ENCODE data around the gene TCEAL4. TPM values are rescaled to one million over a fixed set of nuclear protein-coding genes. Genes with fewer than 3 reads are reported as not detected.

The TCEAL4 gene
- total RNA-seq, 3 donors from 2014 or later (not counting 1 experiment from before 2014, with no cell fraction given): 3.2 to 5.2 (median 4.9) TPM

GRCh38 chrX:103630171-103630511, 44.8 kb downstream of the TCEAL4 start:
- no peak overlapping the region for H3K27ac ChIP-seq (ENCODE audit: low read length)
- ATAC-seq: no peak
- peaks cover 10% of the 10 kb centered on the region for H3K4me1 ChIP-seq (ENCODE audit: control insufficient read depth, insufficient read depth, low read length)
- DNase-seq: no peak
- Mint-ChIP-seq H3K4me3 (peak overlapping the region; percentile 92), H3K4me1 (peaks cover 11 to 20% of the 10 kb centered on the region in 2 donors), H3K9me3 (no peaks in the 10 kb centered on the region), H3K27me3 (ENCODE audit: low read depth in 2 of 2) (peaks cover 0 to 5% of the 10 kb centered on the region in 2 donors), H3K36me3 (no peaks in the 10 kb centered on the region), H3K27ac (peak overlapping the region; percentile 3 to 91)
- H3K27me3 ChIP-seq (ENCODE audit: control insufficient read depth, insufficient read depth, low read length): no peaks in the 10 kb centered on the region
- H3K36me3 ChIP-seq (ENCODE audit: control insufficient read depth, insufficient read depth, low read length): no peaks in the 10 kb centered on the region
- intact Hi-C loops (cut with micrococcal nuclease): no loop called here
- no peak for TF ChIP-seq CTCF (IDR thresholded peaks at IDR 0.05)
- H3K9me3 ChIP-seq (ENCODE audit: control insufficient read depth, insufficient read depth, low read length): no peaks in the 10 kb centered on the region
- peak overlapping the region; percentile 93 for H3K4me3 ChIP-seq (ENCODE audit: low read length)
- 59% methylated on average over 5 of the region's 6 CpGs for WGBS (ENCODE audit: insufficient coverage)

GRCh38 chrX:103631145-103631544, 45.8 kb downstream of the TCEAL4 start:
- DNase-seq (no peak), ATAC-seq (no peak)
- H3K9me3 Mint-ChIP-seq: no peaks in the 10 kb centered on the region
- intact Hi-C loops (cut with micrococcal nuclease): no loop called here
- no peaks in the 10 kb centered on the region for H3K27me3 ChIP-seq (ENCODE audit: control insufficient read depth, insufficient read depth, low read length)
- peaks cover 0 to 5% of the 10 kb centered on the region in 2 donors for H3K27me3 Mint-ChIP-seq (ENCODE audit: low read depth in 2 of 2)
- H3K4me1 Mint-ChIP-seq: peaks cover 11 to 20% of the 10 kb centered on the region in 2 donors
- H3K4me1 ChIP-seq (ENCODE audit: control insufficient read depth, insufficient read depth, low read length): peaks cover 10% of the 10 kb centered on the region
- H3K36me3 ChIP-seq (ENCODE audit: control insufficient read depth, insufficient read depth, low read length): no peaks in the 10 kb centered on the region
- H3K27ac ChIP-seq (ENCODE audit: low read length): no peak overlapping the region
- no peak overlapping the region for H3K27ac Mint-ChIP-seq
- no peak overlapping the region for H3K4me3 ChIP-seq (ENCODE audit: low read length)
- TF ChIP-seq CTCF (IDR thresholded peaks at IDR 0.05): no peak
- no peaks in the 10 kb centered on the region for H3K36me3 Mint-ChIP-seq
- no peak overlapping the region for H3K4me3 Mint-ChIP-seq
- no peaks in the 10 kb centered on the region for H3K9me3 ChIP-seq (ENCODE audit: control insufficient read depth, insufficient read depth, low read length)
- 94% methylated on average over 5 of the region's 5 CpGs for WGBS (ENCODE audit: insufficient coverage)

GRCh38 chrX:103635436-103635835, 50.1 kb downstream of the TCEAL4 start:
- WGBS (ENCODE audit: insufficient coverage): 80% methylated on average over 1 of the region's 2 CpGs
- intact Hi-C loops (cut with micrococcal nuclease): no loop called here
- no peaks in the 10 kb centered on the region for H3K27me3 Mint-ChIP-seq (ENCODE audit: low read depth in 2 of 2)
- no peaks in the 10 kb centered on the region for H3K4me1 ChIP-seq (ENCODE audit: control insufficient read depth, insufficient read depth, low read length)
- no peaks in the 10 kb centered on the region for H3K27me3 ChIP-seq (ENCODE audit: control insufficient read depth, insufficient read depth, low read length)
- no peaks in the 10 kb centered on the region for H3K4me1 Mint-ChIP-seq
- no peak overlapping the region for H3K27ac Mint-ChIP-seq
- H3K36me3 Mint-ChIP-seq: no peaks in the 10 kb centered on the region
- H3K4me3 ChIP-seq (ENCODE audit: low read length): no peak overlapping the region
- DNase-seq (no peak), ATAC-seq (no peak)
- no peak for TF ChIP-seq CTCF (IDR thresholded peaks at IDR 0.05)
- no peaks in the 10 kb centered on the region for H3K36me3 ChIP-seq (ENCODE audit: control insufficient read depth, insufficient read depth, low read length)
- H3K27ac ChIP-seq (ENCODE audit: low read length): no peak overlapping the region
- H3K9me3 Mint-ChIP-seq: no peaks in the 10 kb centered on the region
- no peak overlapping the region for H3K4me3 Mint-ChIP-seq
- no peaks in the 10 kb centered on the region for H3K9me3 ChIP-seq (ENCODE audit: control insufficient read depth, insufficient read depth, low read length)

Other genes starting within 250 kb of the TCEAL4 start
- gene TCEAL9, start 229.0 kb upstream of the TCEAL4 start, total RNA-seq: under 1 TPM in 1 of 3 donors, not detected in 2; 0.40 TPM
- 1 to 10 TPM; 1.0 to 2.8 (median 1.7) TPM for gene BEX3, start 209.0 kb upstream of the TCEAL4 start, total RNA-seq
- gene RAB40A, start 66.0 kb upstream of the TCEAL4 start, total RNA-seq: not detected
- gene TCEAL3, start 22.4 kb downstream of the TCEAL4 start, total RNA-seq: 1 to 10 TPM; 6.2 to 8.7 (median 8.4) TPM
- gene TCEAL1, start 43.5 kb downstream of the TCEAL4 start, total RNA-seq: 1 to 10 TPM; 6.4 to 7.1 (median 6.7) TPM
- gene MORF4L2, start 101.2 kb downstream of the TCEAL4 start, total RNA-seq: 100 to 1,000 TPM; 136 to 227 (median 141) TPM
- not detected for gene TMEM31, start 125.4 kb downstream of the TCEAL4 start, total RNA-seq
- not detected for gene PLP1, start 191.3 kb downstream of the TCEAL4 start, total RNA-seq
- gene RAB9B, start 246.7 kb downstream of the TCEAL4 start, total RNA-seq: under 1 TPM; 0.45 to 0.64 (median 0.50) TPM

Measured in natural killer cell (primary cell).